MM.1S (cell line): Measurements from ENCODE around the gene RHBDL2.

Experiments
- DNase-seq: peaks from one replicate; pipeline ENCODE4 v3.0.0-alpha.2; 2015
- H2AFZ ChIP-seq: fragments of 300-600 bp; sonication (generic); 2 replicates; pipeline ENCODE4 v1.6.0; 2016; ENCODE audit warnings: antibody characterized with exemption, low read length
- H3F3A ChIP-seq: fragments of 300-600 bp; sonication (generic); 2 replicates; pipeline ENCODE4 v1.6.1; 2016; ENCODE audit warnings: mild to moderate bottlenecking, antibody characterized with exemption, low read length, moderate library complexity, mixed read lengths; ENCODE audit not compliant: insufficient read depth
- H3K27ac ChIP-seq: fragments of 300-600 bp; sonication (generic); 2 replicates; pipeline ENCODE4 v1.5.1; 2016; ENCODE audit warnings: mild to moderate bottlenecking, low read length
- H3K27me3 ChIP-seq: fragments of 300-600 bp; sonication (generic); replicated peaks from 2 replicates; pipeline ENCODE4 v1.6.0; 2016; ENCODE audit warnings: low read length; ENCODE audit not compliant: insufficient read depth
- H3K36me3 ChIP-seq: fragments of 300-600 bp; sonication (generic); replicated peaks from 2 replicates; pipeline ENCODE4 v1.6.1; 2016; ENCODE audit warnings: mild to moderate bottlenecking, low read length, mixed read lengths; ENCODE audit not compliant: insufficient read depth
- H3K4me1 ChIP-seq: fragments of 300-600 bp; sonication (generic); 2 replicates; pipeline ENCODE4 v1.6.1; 2016; ENCODE audit warnings: low read length, mixed read lengths
- H3K4me2 ChIP-seq: fragments of 300-600 bp; sonication (generic); 2 replicates; pipeline ENCODE4 v1.6.0; 2016; ENCODE audit warnings: low read depth, low read length
- H3K4me3 ChIP-seq: fragments of 300-600 bp; sonication (generic); 2 replicates; pipeline ENCODE4 v1.5.1; 2016; ENCODE audit warnings: low read length, mixed read lengths
- H3K79me2 ChIP-seq: fragments of 300-600 bp; sonication (generic); 2 replicates; pipeline ENCODE4 v1.6.1; 2016; ENCODE audit warnings: mixed run types, low read length, mixed read lengths
- H3K9ac ChIP-seq: fragments of 300-600 bp; sonication (generic); 2 replicates; pipeline ENCODE4 v1.6.1; 2016; ENCODE audit warnings: low read length, mixed read lengths
- H3K9me2 ChIP-seq: fragments of 300-600 bp; sonication (generic); replicated peaks from 2 replicates; pipeline ENCODE4 v1.6.1; 2016; ENCODE audit warnings: mild to moderate bottlenecking, low read length, mixed read lengths; ENCODE audit not compliant: insufficient read depth
- H3K9me3 ChIP-seq: fragments of 300-600 bp; sonication (generic); replicated peaks from 2 replicates; pipeline ENCODE4 v1.6.1; 2016; ENCODE audit warnings: mild to moderate bottlenecking, low read length, mixed read lengths; ENCODE audit not compliant: insufficient read depth
- H4K20me1 ChIP-seq: fragments of 300-600 bp; sonication (generic); 2 replicates; pipeline ENCODE4 v1.6.1; 2016; ENCODE audit warnings: mild to moderate bottlenecking, low read length, moderate library complexity, mixed read lengths; ENCODE audit not compliant: insufficient read depth
- CTCF ChIP-seq: fragments of 300-600 bp; sonication (generic); IDR thresholded peaks from 2 replicates; pipeline ENCODE4 v1.5.1; 2016; ENCODE audit warnings: antibody characterized with exemption, low read length, mixed read lengths
- EZH2 ChIP-seq: fragments of 300-600 bp; sonication (generic); optimal IDR thresholded peaks from 2 replicates; pipeline ENCODE3; 2017; ENCODE audit warnings: low read depth, mild to moderate bottlenecking, antibody characterized with exemption, low read length, mixed read lengths
- EZH2phosphoT487 ChIP-seq: fragments of 300-600 bp; sonication (generic); IDR thresholded peaks from 2 replicates; pipeline ENCODE4 v1.6.1; 2018; ENCODE audit warnings: antibody characterized with exemption, low read length

The RHBDL2 gene

GRCh38 chr1:38950553-38950952 is 8.9 kb upstream of the RHBDL2 start:
- Histone ChIP-seq H4K20me1 (no peaks in the 10 kb centered on the region), H3F3A (no peaks in the 10 kb centered on the region), H3K4me2 (no peak overlapping the region), H3K4me3 (no peak overlapping the region), H3K9me3 (no peaks in the 10 kb centered on the region), H3K79me2 (no peaks in the 10 kb centered on the region), H3K36me3 (no peaks in the 10 kb centered on the region), H3K27ac (no peak overlapping the region), H3K9me2 (no peaks in the 10 kb centered on the region), H3K9ac (no peak overlapping the region), H3K4me1 (no peaks in the 10 kb centered on the region), H2AFZ (no peak overlapping the region), H3K27me3 (no peaks in the 10 kb centered on the region)
- DNase-seq: no peak
- TF ChIP-seq EZH2: no peak
- no peak for TF ChIP-seq CTCF
- TF ChIP-seq EZH2phosphoT487: no peak

GRCh38 chr1:38944547-38944946 is 2.9 kb upstream of the RHBDL2 start:
- Histone ChIP-seq H3K36me3 (no peaks in the 10 kb centered on the region), H3K27me3 (no peaks in the 10 kb centered on the region), H3K4me1 (no peaks in the 10 kb centered on the region), H3K27ac (no peak overlapping the region), H3K4me2 (no peak overlapping the region), H3K9me2 (no peaks in the 10 kb centered on the region), H3K79me2 (no peaks in the 10 kb centered on the region), H3F3A (no peaks in the 10 kb centered on the region), H2AFZ (no peak overlapping the region), H3K9ac (no peak overlapping the region), H3K4me3 (no peak overlapping the region), H4K20me1 (no peaks in the 10 kb centered on the region), H3K9me3 (no peaks in the 10 kb centered on the region)
- no peak for DNase-seq
- no peak for TF ChIP-seq CTCF
- TF ChIP-seq EZH2phosphoT487: no peak
- no peak for TF ChIP-seq EZH2

GRCh38 chr1:38942664-38943428 is 1.2 kb upstream of the RHBDL2 start:
- no peaks in the 10 kb centered on the region for H4K20me1 ChIP-seq
- no peaks in the 10 kb centered on the region for H3K9me2 ChIP-seq
- H3F3A ChIP-seq: no peaks in the 10 kb centered on the region
- no peak for TF ChIP-seq EZH2
- no peak for DNase-seq
- H3K27ac ChIP-seq: no peak overlapping the region
- no peaks in the 10 kb centered on the region for H3K9me3 ChIP-seq
- no peak overlapping the region for H3K9ac ChIP-seq
- no peak overlapping the region for H3K4me3 ChIP-seq
- no peaks in the 10 kb centered on the region for H3K79me2 ChIP-seq
- no peaks in the 10 kb centered on the region for H3K27me3 ChIP-seq
- H3K4me2 ChIP-seq: no peak overlapping the region
- H2AFZ ChIP-seq: no peak overlapping the region
- no peaks in the 10 kb centered on the region for H3K4me1 ChIP-seq
- H3K36me3 ChIP-seq: no peaks in the 10 kb centered on the region

- no peak overlapping the region for H3K4me2 ChIP-seq
- DNase-seq: no peak
- TF ChIP-seq EZH2phosphoT487 (no peak), CTCF (no peak), EZH2 (no peak)
These were observed 537 bp downstream of the RHBDL2 start for GRCh38 chr1:38941093-38941492.

More at GRCh38 chr1:38941093-38941492, 537 bp downstream of the RHBDL2 start:
- no peaks in the 10 kb centered on the region for H3K36me3 ChIP-seq
- H3K4me1 ChIP-seq: no peaks in the 10 kb centered on the region
- H3K27me3 ChIP-seq: no peaks in the 10 kb centered on the region
- no peaks in the 10 kb centered on the region for H3K79me2 ChIP-seq
- no peaks in the 10 kb centered on the region for H4K20me1 ChIP-seq
- H3F3A ChIP-seq: no peaks in the 10 kb centered on the region
- H3K9me3 ChIP-seq: no peaks in the 10 kb centered on the region
- H3K9me2 ChIP-seq: no peaks in the 10 kb centered on the region
- no peak overlapping the region for H3K9ac ChIP-seq
- H3K4me3 ChIP-seq: no peak overlapping the region
- no peak overlapping the region for H2AFZ ChIP-seq
- no peak overlapping the region for H3K27ac ChIP-seq
